RWPE2 (cell line): ENCODE results near the gene SPRR3.
A peak's percentile ranks its signal among the peaks of the same experiment; 100 is the strongest.

Experiments used
- ATAC-seq: fragments of 200-7000 bp; cut with Tn5 transposase; 3 replicates; pipeline ENCODE4 v1.9.1; 2021; ENCODE audit warnings: low read depth
- DNase-seq: peaks from one replicate; pipeline ENCODE4 v3.0.0-alpha.2; 2020; ENCODE audit warnings: low spot score
- H3K27ac ChIP-seq: fragments of 450-650 bp; 2 replicates; pipeline ENCODE4 v1.5.1; 2017; ENCODE audit warnings: mild to moderate bottlenecking; ENCODE audit not compliant: poor library complexity, severe bottlenecking
- H3K27me3 ChIP-seq: fragments of 250-450 bp; sonication (Bioruptor Pico); 2 replicates; pipeline ENCODE4 v1.5.1; 2021; ENCODE audit warnings: mild to moderate bottlenecking, moderate library complexity; ENCODE audit not compliant: insufficient read depth, poor library complexity, severe bottlenecking
- H3K36me3 ChIP-seq: fragments of 250-450 bp; sonication (Bioruptor Pico); 2 replicates; pipeline ENCODE4 v1.5.1; 2020; ENCODE audit warnings: low read depth, mild to moderate bottlenecking, moderate library complexity
- H3K4me1 ChIP-seq: fragments of 250-450 bp; sonication (Bioruptor Pico); 2 replicates; pipeline ENCODE4 v1.5.1; 2021; ENCODE audit warnings: mild to moderate bottlenecking, moderate library complexity; ENCODE audit not compliant: insufficient read depth, poor library complexity, severe bottlenecking
- H3K4me3 ChIP-seq: fragments of 250-450 bp; sonication (Bioruptor Pico); 2 replicates; pipeline ENCODE4 v1.5.1; 2021; ENCODE audit warnings: mild to moderate bottlenecking, moderate library complexity; ENCODE audit not compliant: severe bottlenecking
- H3K9me3 ChIP-seq: fragments of 250-450 bp; sonication (Bioruptor Pico); 2 replicates; pipeline ENCODE4 v1.5.1; 2021; ENCODE audit warnings: mild to moderate bottlenecking, moderate library complexity; ENCODE audit not compliant: severe bottlenecking
- CTCF ChIP-seq: fragments of 450-650 bp; IDR thresholded peaks from one replicate; pipeline ENCODE4 v1.5.1; 2017; ENCODE audit warnings: mild to moderate bottlenecking, moderate library complexity; ENCODE audit not compliant: poor library complexity, severe bottlenecking

The SPRR3 gene

GRCh38 chr1:153024413-153024812, 22.9 kb downstream of the SPRR3 start:
- no peaks in the 10 kb centered on the region for H3K27me3 ChIP-seq
- DNase-seq (no peak), ATAC-seq (no peak)

DNA sequence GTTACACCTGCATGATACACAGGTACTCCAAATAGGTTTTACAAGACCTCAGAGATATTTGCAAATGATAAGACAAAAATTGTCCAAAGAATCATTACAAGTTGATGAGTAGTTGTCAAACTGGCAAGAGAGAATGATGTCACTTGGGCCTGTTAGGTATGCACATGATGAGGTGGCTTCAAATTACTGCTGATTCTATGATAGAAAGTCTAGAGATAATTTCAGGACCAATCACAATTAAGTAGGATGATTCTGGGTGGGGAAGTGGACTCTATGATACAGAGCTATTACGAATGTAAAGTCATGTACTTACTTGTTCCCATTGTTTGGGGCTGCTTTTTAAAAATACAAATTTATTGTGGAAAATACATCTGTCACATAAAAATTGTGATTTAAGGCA, 24.2 kb downstream of the SPRR3 start:
- no peak overlapping the region for H3K4me3 ChIP-seq
- H3K4me1 ChIP-seq: peaks cover 13% of the 10 kb centered on the region
- no peaks in the 10 kb centered on the region for H3K9me3 ChIP-seq
- no peaks in the 10 kb centered on the region for H3K27me3 ChIP-seq
- H3K27ac ChIP-seq: no peak overlapping the region
- no peaks in the 10 kb centered on the region for H3K36me3 ChIP-seq
- DNase-seq: no peak
- peak; percentile 50; the same call in 2 of the 3 replicates for ATAC-seq
- no peak for TF ChIP-seq CTCF

More at GRCh38 chr1:153024413-153024812, 22.9 kb downstream of the SPRR3 start:
- Histone ChIP-seq H3K4me1 (peaks cover 9% of the 10 kb centered on the region), H3K4me3 (no peak overlapping the region), H3K27ac (no peak overlapping the region), H3K9me3 (no peaks in the 10 kb centered on the region), H3K36me3 (no peaks in the 10 kb centered on the region)
- no peak for TF ChIP-seq CTCF

DNA sequence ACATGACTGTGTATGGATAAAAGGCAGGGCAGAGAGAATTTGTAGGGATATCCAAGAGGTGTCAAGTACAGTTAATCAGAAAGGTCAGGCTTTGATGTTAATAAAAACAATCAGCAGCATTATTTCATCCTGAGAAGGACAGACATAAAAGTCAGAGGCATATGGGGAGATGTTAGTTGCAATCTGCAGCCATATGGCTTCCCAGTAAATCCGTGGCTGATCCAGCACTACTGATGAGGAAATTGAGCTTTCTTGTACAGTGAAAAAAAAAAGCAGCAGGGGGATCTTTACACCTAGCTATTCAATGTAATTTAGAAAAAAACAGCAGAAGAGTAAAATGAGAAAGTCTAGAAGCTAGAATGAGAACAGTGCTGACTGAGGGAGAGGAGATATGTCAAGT, 27.2 kb downstream of the SPRR3 start:
- no peaks in the 10 kb centered on the region for H3K9me3 ChIP-seq
- no peak for TF ChIP-seq CTCF
- ATAC-seq: no peak
- DNase-seq: no peak
- no peaks in the 10 kb centered on the region for H3K36me3 ChIP-seq
- H3K27me3 ChIP-seq: no peaks in the 10 kb centered on the region
- peaks cover 35% of the 10 kb centered on the region for H3K4me1 ChIP-seq
- no peak overlapping the region for H3K4me3 ChIP-seq
- H3K27ac ChIP-seq: no peak overlapping the region

GRCh38 chr1:153030895-153031294, 29.3 kb downstream of the SPRR3 start, which contains the start of gene SPRR1B:
Gene SPRR1B, plus strand, starts transcription at chr1:153031203. Its CDS starts 1,143 bp downstream, at chr1:153032346.
- Histone ChIP-seq H3K27ac (peak within 1 kb of the TSS; percentile 84), H3K36me3 (no peaks in the 10 kb centered on the region), H3K9me3 (no peaks in the 10 kb centered on the region), H3K4me3 (no peak within 1 kb of the TSS), H3K4me1 (peaks cover 39% of the 10 kb centered on the region), H3K27me3 (no peaks in the 10 kb centered on the region)
- TF ChIP-seq CTCF: no peak
- ATAC-seq: peak; percentile 79
- DNase-seq: no peak

DNA sequence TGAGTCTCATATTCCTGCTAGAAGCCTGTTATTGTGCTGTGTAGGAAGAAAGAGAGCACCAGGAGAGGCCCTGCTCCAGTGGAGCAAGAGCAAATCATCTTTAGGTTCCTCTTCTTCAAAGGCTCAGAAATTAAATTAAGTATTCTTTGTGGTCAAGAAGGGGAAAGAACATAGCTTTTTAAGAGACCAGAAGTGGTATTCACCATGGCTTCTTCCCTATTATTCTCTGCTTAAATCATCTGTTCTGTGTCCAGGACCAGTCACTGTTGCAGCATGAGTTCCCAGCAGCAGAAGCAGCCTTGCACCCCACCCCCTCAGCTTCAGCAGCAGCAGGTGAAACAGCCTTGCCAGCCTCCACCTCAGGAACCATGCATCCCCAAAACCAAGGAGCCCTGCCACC, 30.5 kb downstream of the SPRR3 start:
- H3K27ac ChIP-seq: peak overlapping the region; percentile 84
- no peaks in the 10 kb centered on the region for H3K36me3 ChIP-seq
- H3K4me1 ChIP-seq: peaks cover 36% of the 10 kb centered on the region
- no peak for ATAC-seq
- no peak overlapping the region for H3K4me3 ChIP-seq
- no peaks in the 10 kb centered on the region for H3K27me3 ChIP-seq
- peaks cover 2% of the 10 kb centered on the region for H3K9me3 ChIP-seq
- no peak for DNase-seq
- TF ChIP-seq CTCF: no peak
